HL-60/S4 treated with phorbol 12-myristate 13-acetate at 8.2 ng/mL for 4 days and 3 days (cell line): Measurements from ENCODE around the gene AEN.

Source experiments
- in situ Hi-C: fragments of 300-500 bp; cut with MboI; formaldehyde crosslinking; loops from 2 replicates; pipeline ENCODE4 v1.15.0; 2022; ENCODE audit warnings: low sequenced_read_pairs

The AEN gene

GRCh38 chr15:88648357-88649214 lies 27.4 kb downstream of the AEN start:
- in situ Hi-C loops: no loop called here

- in situ Hi-C loops: no loop called here
Observed at GRCh38 chr15:88649286-88649733, 28.2 kb downstream of the AEN start.

- in situ Hi-C loops: no loop called here
Observed at GRCh38 chr15:88649753-88650551, 28.8 kb downstream of the AEN start.

- in situ Hi-C loops: no loop called here
Observed at GRCh38 chr15:88650556-88650955, 29.4 kb downstream of the AEN start.

GRCh38 chr15:88651136-88651732 lies 30.1 kb downstream of the AEN start:
- in situ Hi-C loops: no loop called here

GRCh38 chr15:88651971-88652370 lies 30.8 kb downstream of the AEN start:
- in situ Hi-C loops: no loop called here

- in situ Hi-C loops: no loop called here
Observed at GRCh38 chr15:88652456-88653199, 31.5 kb downstream of the AEN start.

- in situ Hi-C loops: no loop called here
Observed at GRCh38 chr15:88653200-88654064, 32.3 kb downstream of the AEN start.

- in situ Hi-C loops: no loop called here
Observed at GRCh38 chr15:88654430-88655102, 33.4 kb downstream of the AEN start.

- in situ Hi-C loops: no loop called here
Observed at GRCh38 chr15:88655103-88655553, 34.0 kb downstream of the AEN start.

- in situ Hi-C loops: no loop called here
Observed at GRCh38 chr15:88655800-88656488, 34.8 kb downstream of the AEN start.

GRCh38 chr15:88656760-88657221 lies 35.7 kb downstream of the AEN start:
- in situ Hi-C loops: no loop called here

GRCh38 chr15:88657326-88658069 lies 36.4 kb downstream of the AEN start:
- in situ Hi-C loops: no loop called here

- in situ Hi-C loops: no loop called here
Observed at GRCh38 chr15:88658070-88658965, 37.2 kb downstream of the AEN start.

- in situ Hi-C loops: no loop called here
Observed at GRCh38 chr15:88658972-88659931, 38.1 kb downstream of the AEN start.
